ENCODE results near the gene SLC7A8.

DNA sequence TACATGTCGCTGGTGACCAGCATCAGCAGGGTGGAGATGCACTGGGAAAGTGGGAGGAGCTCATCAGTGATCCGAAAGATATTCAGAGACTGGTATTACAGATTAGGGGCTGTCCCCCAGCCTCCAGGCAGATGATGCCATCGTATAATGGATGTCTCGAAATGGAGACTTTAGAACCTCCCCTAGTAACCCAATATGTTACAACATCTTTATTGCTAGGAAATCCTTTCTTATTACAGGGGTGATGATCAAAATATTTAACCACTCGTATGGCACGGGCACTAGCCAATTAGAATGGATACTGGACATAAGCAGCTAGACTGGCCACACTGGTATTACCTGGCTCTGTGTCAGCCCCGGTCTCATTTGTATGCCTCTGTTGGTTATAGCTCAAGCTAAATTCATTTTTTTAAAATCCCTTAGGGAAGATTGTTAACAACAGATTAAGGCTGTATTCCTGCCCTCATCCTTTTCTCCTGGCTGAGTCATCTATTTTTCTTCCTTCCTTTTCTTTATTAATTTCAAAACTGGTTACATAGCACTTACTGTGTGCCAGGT, 53.6 kb downstream of the SLC7A8 start:
- TF ChIP-seq KDM1A (IDR thresholded peaks at IDR 0.05; ENCODE audit: borderline replicate concordance): no peak
- no peak for TF ChIP-seq POLR2A (IDR thresholded peaks at IDR 0.05; ENCODE audit: low read depth, low read length)
- TF ChIP-seq RFX5 (IDR thresholded peaks at IDR 0.05; ENCODE audit: low read depth, low read length): no peak
- no peak for TF ChIP-seq MAX (IDR thresholded peaks at IDR 0.05; ENCODE audit: low read depth, low read length)
- TF ChIP-seq NRF1 (conservative IDR thresholded peaks at IDR 0.05; ENCODE audit: low read depth, low read length): no peak
- TF ChIP-seq, protein P1, sequence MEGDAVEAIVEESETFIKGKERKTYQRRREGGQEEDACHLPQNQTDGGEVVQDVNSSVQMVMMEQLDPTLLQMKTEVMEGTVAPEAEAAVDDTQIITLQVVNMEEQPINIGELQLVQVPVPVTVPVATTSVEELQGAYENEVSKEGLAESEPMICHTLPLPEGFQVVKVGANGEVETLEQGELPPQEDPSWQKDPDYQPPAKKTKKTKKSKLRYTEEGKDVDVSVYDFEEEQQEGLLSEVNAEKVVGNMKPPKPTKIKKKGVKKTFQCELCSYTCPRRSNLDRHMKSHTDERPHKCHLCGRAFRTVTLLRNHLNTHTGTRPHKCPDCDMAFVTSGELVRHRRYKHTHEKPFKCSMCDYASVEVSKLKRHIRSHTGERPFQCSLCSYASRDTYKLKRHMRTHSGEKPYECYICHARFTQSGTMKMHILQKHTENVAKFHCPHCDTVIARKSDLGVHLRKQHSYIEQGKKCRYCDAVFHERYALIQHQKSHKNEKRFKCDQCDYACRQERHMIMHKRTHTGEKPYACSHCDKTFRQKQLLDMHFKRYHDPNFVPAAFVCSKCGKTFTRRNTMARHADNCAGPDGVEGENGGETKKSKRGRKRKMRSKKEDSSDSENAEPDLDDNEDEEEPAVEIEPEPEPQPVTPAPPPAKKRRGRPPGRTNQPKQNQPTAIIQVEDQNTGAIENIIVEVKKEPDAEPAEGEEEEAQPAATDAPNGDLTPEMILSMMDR (IDR thresholded peaks at IDR 0.05 in 2 of 3, conservative IDR thresholded peaks at IDR 0.05 in 1 of 3; ENCODE audit: control insufficient read depth in 2 of 3, extremely low read depth in 1 of 3, insufficient read depth in 1 of 3, low read depth in 3 of 3, low read length in 3 of 3): no peak
- TF ChIP-seq ZNF687 (IDR thresholded peaks at IDR 0.05): no peak

All from GM12878 (cell line).